VCaP (cell line): ENCODE data around the gene C16orf82.

Experiments
- H3K27ac ChIP-seq: fragments of 450-650 bp; 2 replicates; pipeline ENCODE4 v1.5.1; 2017
- CTCF ChIP-seq: fragments of 450-650 bp; conservative IDR thresholded peaks from 2 replicates; pipeline ENCODE4 v1.5.1; 2017; ENCODE audit warnings: mild to moderate bottlenecking, moderate library complexity

The C16orf82 gene

GRCh38 chr16:27066668-27067537 is at the start of gene C16orf82:
C16orf82 (plus strand) TSS chr16:27066927.
- TF ChIP-seq CTCF = no peak
- no peak within 1 kb of the TSS for H3K27ac ChIP-seq

- TF ChIP-seq CTCF = no peak
- H3K27ac ChIP-seq = no peak overlapping the region
These were observed 46.7 kb upstream of the C16orf82 start for GRCh38 chr16:27020031-27020430.

GRCh38 chr16:27024010-27024409 is 42.7 kb upstream of the C16orf82 start:
- no peak overlapping the region for H3K27ac ChIP-seq
- no peak for TF ChIP-seq CTCF

- TF ChIP-seq CTCF = no peak
- H3K27ac ChIP-seq = no peak overlapping the region
These were observed 41.1 kb upstream of the C16orf82 start for GRCh38 chr16:27025581-27025980.

GRCh38 chr16:27027971-27028370 is 38.8 kb upstream of the C16orf82 start:
- H3K27ac ChIP-seq = no peak overlapping the region
- no peak for TF ChIP-seq CTCF

GRCh38 chr16:27028591-27029110 is 38.1 kb upstream of the C16orf82 start:
- no peak for TF ChIP-seq CTCF

GRCh38 chr16:27029525-27029924 is 37.2 kb upstream of the C16orf82 start:
- no peak for TF ChIP-seq CTCF
- H3K27ac ChIP-seq = no peak overlapping the region

More at GRCh38 chr16:27028591-27029110, 38.1 kb upstream of the C16orf82 start:
- H3K27ac ChIP-seq = no peak overlapping the region
